ENCODE results near the gene ARHGEF6.

- TF ChIP-seq JAZF1 (CRISPR knock-in tag; IDR thresholded peaks at IDR 0.05), result no peak
- TF ChIP-seq, protein P1, sequence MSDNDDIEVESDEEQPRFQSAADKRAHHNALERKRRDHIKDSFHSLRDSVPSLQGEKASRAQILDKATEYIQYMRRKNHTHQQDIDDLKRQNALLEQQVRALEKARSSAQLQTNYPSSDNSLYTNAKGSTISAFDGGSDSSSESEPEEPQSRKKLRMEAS (CRISPR knock-in tag; IDR thresholded peaks at IDR 0.05), result no peak
- TF ChIP-seq, protein P2, sequence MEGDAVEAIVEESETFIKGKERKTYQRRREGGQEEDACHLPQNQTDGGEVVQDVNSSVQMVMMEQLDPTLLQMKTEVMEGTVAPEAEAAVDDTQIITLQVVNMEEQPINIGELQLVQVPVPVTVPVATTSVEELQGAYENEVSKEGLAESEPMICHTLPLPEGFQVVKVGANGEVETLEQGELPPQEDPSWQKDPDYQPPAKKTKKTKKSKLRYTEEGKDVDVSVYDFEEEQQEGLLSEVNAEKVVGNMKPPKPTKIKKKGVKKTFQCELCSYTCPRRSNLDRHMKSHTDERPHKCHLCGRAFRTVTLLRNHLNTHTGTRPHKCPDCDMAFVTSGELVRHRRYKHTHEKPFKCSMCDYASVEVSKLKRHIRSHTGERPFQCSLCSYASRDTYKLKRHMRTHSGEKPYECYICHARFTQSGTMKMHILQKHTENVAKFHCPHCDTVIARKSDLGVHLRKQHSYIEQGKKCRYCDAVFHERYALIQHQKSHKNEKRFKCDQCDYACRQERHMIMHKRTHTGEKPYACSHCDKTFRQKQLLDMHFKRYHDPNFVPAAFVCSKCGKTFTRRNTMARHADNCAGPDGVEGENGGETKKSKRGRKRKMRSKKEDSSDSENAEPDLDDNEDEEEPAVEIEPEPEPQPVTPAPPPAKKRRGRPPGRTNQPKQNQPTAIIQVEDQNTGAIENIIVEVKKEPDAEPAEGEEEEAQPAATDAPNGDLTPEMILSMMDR (IDR thresholded peaks at IDR 0.05), result no peak
- TF ChIP-seq ELF4 (CRISPR knock-in tag; IDR thresholded peaks at IDR 0.05; ENCODE audit: low read depth), result no peak
- TF ChIP-seq ESRRA (CRISPR knock-in tag; IDR thresholded peaks at IDR 0.05; ENCODE audit: borderline replicate concordance), result no peak
- no peak for TF ChIP-seq CBFB (CRISPR knock-in tag; IDR thresholded peaks at IDR 0.05; ENCODE audit: low read depth)
- TF ChIP-seq, protein P3, sequence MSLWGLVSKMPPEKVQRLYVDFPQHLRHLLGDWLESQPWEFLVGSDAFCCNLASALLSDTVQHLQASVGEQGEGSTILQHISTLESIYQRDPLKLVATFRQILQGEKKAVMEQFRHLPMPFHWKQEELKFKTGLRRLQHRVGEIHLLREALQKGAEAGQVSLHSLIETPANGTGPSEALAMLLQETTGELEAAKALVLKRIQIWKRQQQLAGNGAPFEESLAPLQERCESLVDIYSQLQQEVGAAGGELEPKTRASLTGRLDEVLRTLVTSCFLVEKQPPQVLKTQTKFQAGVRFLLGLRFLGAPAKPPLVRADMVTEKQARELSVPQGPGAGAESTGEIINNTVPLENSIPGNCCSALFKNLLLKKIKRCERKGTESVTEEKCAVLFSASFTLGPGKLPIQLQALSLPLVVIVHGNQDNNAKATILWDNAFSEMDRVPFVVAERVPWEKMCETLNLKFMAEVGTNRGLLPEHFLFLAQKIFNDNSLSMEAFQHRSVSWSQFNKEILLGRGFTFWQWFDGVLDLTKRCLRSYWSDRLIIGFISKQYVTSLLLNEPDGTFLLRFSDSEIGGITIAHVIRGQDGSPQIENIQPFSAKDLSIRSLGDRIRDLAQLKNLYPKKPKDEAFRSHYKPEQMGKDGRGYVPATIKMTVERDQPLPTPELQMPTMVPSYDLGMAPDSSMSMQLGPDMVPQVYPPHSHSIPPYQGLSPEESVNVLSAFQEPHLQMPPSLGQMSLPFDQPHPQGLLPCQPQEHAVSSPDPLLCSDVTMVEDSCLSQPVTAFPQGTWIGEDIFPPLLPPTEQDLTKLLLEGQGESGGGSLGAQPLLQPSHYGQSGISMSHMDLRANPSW (CRISPR knock-in tag; conservative IDR thresholded peaks at IDR 0.05; ENCODE audit: low read depth), result no peak
- TF ChIP-seq ATF2 (CRISPR knock-in tag; IDR thresholded peaks at IDR 0.05; ENCODE audit: borderline replicate concordance, low read depth), result no peak
- TF ChIP-seq FOXJ3 (CRISPR knock-in tag; IDR thresholded peaks at IDR 0.05; ENCODE audit: borderline replicate concordance), result no peak
- TF ChIP-seq NR1H2 (CRISPR knock-in tag; IDR thresholded peaks at IDR 0.05), result no peak
- TF ChIP-seq ZNF263 (CRISPR knock-in tag; IDR thresholded peaks at IDR 0.05; ENCODE audit: low read depth), result no peak
- TF ChIP-seq, protein P4, sequence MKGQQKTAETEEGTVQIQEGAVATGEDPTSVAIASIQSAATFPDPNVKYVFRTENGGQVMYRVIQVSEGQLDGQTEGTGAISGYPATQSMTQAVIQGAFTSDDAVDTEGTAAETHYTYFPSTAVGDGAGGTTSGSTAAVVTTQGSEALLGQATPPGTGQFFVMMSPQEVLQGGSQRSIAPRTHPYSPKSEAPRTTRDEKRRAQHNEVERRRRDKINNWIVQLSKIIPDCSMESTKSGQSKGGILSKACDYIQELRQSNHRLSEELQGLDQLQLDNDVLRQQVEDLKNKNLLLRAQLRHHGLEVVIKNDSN (CRISPR knock-in tag; IDR thresholded peaks at IDR 0.05), result no peak
- no peak for TF ChIP-seq TEAD4 (CRISPR knock-in tag; IDR thresholded peaks at IDR 0.05)
These were observed 137.5 kb downstream of the ARHGEF6 start for GRCh38 chrX:136643243-136643642.

Data from WTC11 (cell line).